Occipital lobe (tissue), 2 donors: Measurements from ENCODE around the gene KNDC1. TPM values are rescaled to one million over a fixed set of nuclear protein-coding genes. Genes with fewer than 3 reads are reported as not detected.

Source experiments
- DNase-seq: peaks from one replicate; lab custom pipeline; 2025; lab: John Stamatoyannopoulos, UW
- total RNA-seq: library from RNA; depleted of rRNA; stranded (reverse); fragments of >200 nt; gene quantifications from one replicate; pipeline ENCODE4 v1.2.3, GENCODE V29; 2014

The KNDC1 gene
- total RNA-seq, 1 donor from 2014 or later: 5.9 TPM

DNA sequence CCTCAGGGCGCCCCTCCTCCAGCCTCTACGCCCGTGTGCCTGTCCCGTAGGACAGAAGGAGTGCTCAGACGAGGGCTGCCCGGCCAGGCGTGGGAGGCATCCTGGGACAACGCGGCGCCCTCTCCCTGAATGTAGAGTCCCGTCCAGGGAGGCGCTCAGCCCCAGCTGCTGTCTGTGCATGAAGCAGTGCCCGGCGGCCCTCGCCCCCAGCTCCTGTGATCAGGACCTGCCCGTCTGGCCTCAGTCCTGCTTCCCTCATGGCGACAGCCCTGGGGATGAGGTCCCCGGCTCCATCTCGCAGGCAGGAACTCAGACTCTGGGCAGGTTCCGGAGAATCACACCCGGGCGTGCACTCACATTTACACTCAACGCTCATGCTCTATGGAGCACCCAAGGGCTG, 45.1 kb downstream of the KNDC1 start:
- no peak for DNase-seq

DNA sequence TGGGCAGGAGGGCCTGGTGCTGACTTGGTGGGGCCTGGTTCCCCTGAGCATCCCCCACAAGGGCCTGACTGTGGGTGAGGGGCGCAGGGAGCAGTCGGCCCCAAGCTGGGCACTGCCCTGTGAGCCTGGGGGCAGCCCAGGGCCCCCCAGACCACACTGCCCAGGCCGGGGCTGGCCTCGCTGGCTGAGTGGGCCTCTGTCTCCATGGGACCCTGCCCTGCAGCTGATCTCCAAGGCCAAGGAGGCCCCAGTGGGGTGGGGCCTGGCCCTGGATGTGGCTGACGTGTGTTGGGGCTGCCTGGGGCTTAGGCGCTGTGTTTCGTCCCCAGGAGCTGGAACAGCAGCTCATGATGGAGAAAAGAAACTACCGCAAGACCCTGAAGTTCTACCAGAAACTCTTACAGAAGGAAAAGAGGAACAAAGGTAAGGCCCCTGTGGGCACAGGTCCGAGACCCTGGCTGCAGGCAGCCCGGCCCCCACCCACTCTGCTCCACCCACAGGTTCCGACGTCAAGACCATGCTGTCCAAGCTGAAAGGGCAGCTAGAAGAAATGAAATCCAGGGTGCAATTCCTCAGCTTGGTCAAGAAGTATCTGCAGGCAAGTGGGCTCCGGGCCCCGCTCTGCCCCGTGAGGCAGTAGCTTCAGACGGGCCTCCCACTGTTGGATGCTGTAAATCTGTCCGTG, 46.5 kb downstream of the KNDC1 start:
- no peak for DNase-seq

DNA sequence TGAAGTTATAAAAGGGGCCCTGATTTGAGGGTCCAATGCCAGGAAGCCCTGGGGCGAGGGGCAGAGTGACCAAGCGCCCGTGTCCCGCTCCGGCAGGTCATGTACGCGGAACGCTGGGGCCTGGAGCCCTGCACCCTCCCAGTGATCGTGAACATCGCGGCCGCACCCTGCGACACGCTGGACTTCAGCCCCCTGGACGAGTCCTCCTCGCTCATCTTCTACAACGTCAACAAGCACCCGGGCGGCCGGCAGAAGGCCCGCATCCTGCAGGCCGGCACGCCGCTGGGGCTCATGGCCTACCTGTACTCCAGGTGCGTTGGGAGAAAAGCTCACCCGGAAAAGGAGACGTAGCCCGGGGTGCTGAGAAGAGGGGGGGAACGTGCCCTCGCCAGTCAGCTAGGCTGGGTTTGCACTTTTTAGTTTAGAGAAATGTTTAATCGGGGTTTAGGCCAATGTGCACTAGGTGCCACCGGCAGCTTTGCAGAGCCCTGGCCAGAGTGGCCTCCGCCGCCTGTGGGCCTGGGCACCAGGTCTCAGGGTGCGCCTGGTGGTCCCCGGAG, 47.1 kb downstream of the KNDC1 start:
- DNase-seq: no peak

- no peak for DNase-seq
Observed at GRCh38 chr10:133207627-133208026, 47.6 kb downstream of the KNDC1 start.

DNA sequence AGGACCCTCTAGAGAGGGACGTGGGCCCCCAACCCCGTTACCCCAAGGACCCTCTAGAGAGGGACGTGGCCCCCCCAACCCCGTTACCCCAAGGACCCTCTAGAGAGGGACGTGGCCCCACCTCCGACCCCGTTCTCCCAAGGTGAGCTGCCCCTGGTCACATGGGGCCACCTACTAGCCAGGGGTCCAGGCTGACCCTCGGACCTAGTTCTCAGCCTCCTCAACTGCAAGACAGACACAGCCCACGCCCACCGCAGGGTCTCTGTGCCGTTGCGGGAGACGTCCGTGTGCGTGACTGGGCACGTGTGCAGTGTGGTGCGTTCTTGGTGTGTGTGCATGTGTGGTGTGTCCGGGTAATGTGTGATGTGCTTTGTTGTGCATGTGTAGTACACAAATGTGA, 48.4 kb downstream of the KNDC1 start:
- DNase-seq: no peak

GRCh38 chr10:133209117-133209516, 49.1 kb downstream of the KNDC1 start:
- DNase-seq: no peak

GRCh38 chr10:133209641-133210040, 49.6 kb downstream of the KNDC1 start:
- DNase-seq: no peak

GRCh38 chr10:133210398-133211140, 50.5 kb downstream of the KNDC1 start:
- no peak for DNase-seq

GRCh38 chr10:133211141-133211830, 51.3 kb downstream of the KNDC1 start:
- DNase-seq: no peak

- no peak for DNase-seq
Observed at GRCh38 chr10:133211959-133212852, 52.2 kb downstream of the KNDC1 start.

GRCh38 chr10:133212853-133213494, 53.0 kb downstream of the KNDC1 start:
- no peak for DNase-seq

GRCh38 chr10:133213641-133214467, 53.8 kb downstream of the KNDC1 start:
- DNase-seq: no peak

- no peak for DNase-seq
Observed at GRCh38 chr10:133214468-133215410, 54.7 kb downstream of the KNDC1 start.

- no peak for DNase-seq
Observed at GRCh38 chr10:133215586-133215985, 55.6 kb downstream of the KNDC1 start.

DNA sequence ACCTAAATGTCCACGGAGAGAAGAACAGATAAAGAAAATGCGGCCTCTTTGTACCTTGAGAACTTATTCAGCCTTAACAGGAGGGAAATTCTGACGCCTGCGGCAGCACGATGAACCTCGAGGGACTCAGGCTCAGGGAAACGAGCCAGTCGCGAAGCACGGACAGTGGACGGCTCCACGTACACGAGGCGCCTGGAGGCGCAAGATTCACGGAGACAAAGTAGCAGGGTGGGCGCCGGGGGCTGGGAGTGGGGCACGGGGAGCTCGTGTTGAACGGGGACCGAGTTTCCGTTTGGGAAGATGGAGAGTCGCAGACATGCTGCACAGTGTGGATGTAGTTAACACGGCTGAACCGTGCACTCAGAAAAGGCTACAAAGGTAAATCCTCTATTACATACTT, 56.8 kb downstream of the KNDC1 start:
- DNase-seq: no peak

- no peak for DNase-seq
Observed at GRCh38 chr10:133217800-133218589, 58.0 kb downstream of the KNDC1 start.

GRCh38 chr10:133218891-133219290, 58.9 kb downstream of the KNDC1 start:
- DNase-seq: no peak

DNA sequence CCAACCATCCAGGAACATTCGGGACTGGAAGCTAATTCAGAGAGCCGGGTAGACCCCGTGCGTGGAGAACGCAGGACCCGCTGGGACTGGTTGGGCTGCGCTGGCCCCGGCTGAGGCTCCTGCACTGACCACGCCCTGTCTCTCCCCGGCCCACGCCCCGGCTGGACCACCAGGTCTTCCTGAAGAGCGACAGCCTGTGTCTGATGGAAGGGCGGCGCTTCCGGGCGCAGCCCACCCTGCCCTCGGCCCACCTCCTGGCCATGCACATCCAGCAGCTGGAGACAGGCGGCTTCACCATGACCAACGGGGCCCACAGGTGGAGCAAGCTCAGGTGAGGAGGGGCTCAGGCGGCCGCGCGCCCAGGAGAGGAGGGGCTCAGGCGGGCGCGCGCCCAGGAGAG, 59.8 kb downstream of the KNDC1 start:
- DNase-seq: no peak
